ENCODE data around the gene JPH4.

- TF ChIP-seq POLR2A (IDR thresholded peaks at IDR 0.05) (no peak), CTCF (IDR thresholded peaks at IDR 0.05) (no peak)
Observed at GRCh38 chr14:23623962-23624361, 45.4 kb upstream of the JPH4 start.
